Natural killer cell (primary cell): ENCODE results near the gene SMIM41. TPM values are rescaled to one million over a fixed set of nuclear protein-coding genes. Genes with fewer than 3 reads are reported as not detected.

ENCODE experiments used
- ATAC-seq, 3 donors: fragments of 150-1000 bp in 2 of 3; fragments of 200-7000 bp in 1 of 3; cut with Tn5 transposase; 1 replicate in 1 of 3; 2 replicates in 2 of 3; pipeline ENCODE4 v1.10.0; 2021; ENCODE audit warnings: mild to moderate bottlenecking in 2 of 3, moderate library complexity in 2 of 3
- DNase-seq, 2 donors: peaks; one replicate each; pipeline versions ENCODE4 v3.0.0 to v3.0.0-alpha.2; 2013 to 2021; ENCODE audit warnings: mixed read lengths in 1 of 2
- H3K27ac ChIP-seq: one replicate; pipeline ENCODE4 v1.5.1; 2013; ENCODE audit warnings: mild to moderate bottlenecking, low read length
- H3K27me3 ChIP-seq: one replicate; pipeline ENCODE4 v1.6.1; 2013; ENCODE audit warnings: low read length; ENCODE audit not compliant: control insufficient read depth, insufficient read depth
- H3K36me3 ChIP-seq: one replicate; pipeline ENCODE4 v1.6.1; 2013; ENCODE audit warnings: low read length; ENCODE audit not compliant: control insufficient read depth, insufficient read depth
- H3K4me1 ChIP-seq: one replicate; pipeline ENCODE4 v1.6.1; 2013; ENCODE audit warnings: low read length; ENCODE audit not compliant: control insufficient read depth, insufficient read depth
- H3K4me3 ChIP-seq: one replicate; pipeline ENCODE4 v1.5.1; 2013; ENCODE audit warnings: low read length
- H3K9me3 ChIP-seq: one replicate; pipeline ENCODE4 v1.6.1; 2013; ENCODE audit warnings: low read length; ENCODE audit not compliant: control insufficient read depth, insufficient read depth
- H3K27ac Mint-ChIP-seq, 2 donors: one replicate each; pipeline ENCODE4 v1.8.0; 2022; ENCODE audit warnings: mild to moderate bottlenecking in 2 of 2, mixed read lengths in 2 of 2, moderate library complexity in 1 of 2
- H3K27me3 Mint-ChIP-seq, 2 donors: one replicate each; pipeline ENCODE4 v1.8.0; 2022; ENCODE audit warnings: low read depth in 2 of 2, mixed read lengths in 2 of 2
- H3K36me3 Mint-ChIP-seq: one replicate; pipeline ENCODE4 v1.8.0; 2022; ENCODE audit warnings: mixed read lengths
- H3K4me1 Mint-ChIP-seq, 2 donors: one replicate each; pipeline ENCODE4 v1.8.0; 2022; ENCODE audit warnings: mixed read lengths in 2 of 2
- H3K4me3 Mint-ChIP-seq: one replicate; pipeline ENCODE4 v1.8.0; 2022; ENCODE audit warnings: mild to moderate bottlenecking, moderate library complexity, mixed read lengths
- H3K9me3 Mint-ChIP-seq, 2 donors: one replicate each; pipeline ENCODE4 v1.8.0; 2022; ENCODE audit warnings: mixed read lengths in 2 of 2
- WGBS: methylation state at CpG from one replicate; pipeline ENCODE4 v1.1.7; 2013; ENCODE audit warnings: missing lambda C conversion rate; ENCODE audit not compliant: insufficient coverage; 5-methylcytosine and 5-hydroxymethylcytosine counted together
- intact Hi-C: fragments of 100-400 bp; cut with micrococcal nuclease; formaldehyde crosslinking; loops from one replicate; pipeline ENCODE4 v1.14.2; 2022
- total RNA-seq, 4 donors: library from RNA; stranded (reverse); fragments of 120-200 nt in 1 of 4; gene quantifications; one replicate each; pipeline versions ENCODE4 v1.2.3 to v1.2.4, GENCODE V29; 2013 to 2022
- TF ChIP-seq, protein P1 (sequence below): fragments of 200-600 bp; IDR thresholded peaks from one replicate; pipeline ENCODE4 v1.8.0; 2022; ENCODE audit warnings: antibody characterized with exemption

Gene SMIM41
- total RNA-seq, 3 donors from 2014 or later (not counting 1 experiment from before 2014, with no cell fraction given): not detected

DNA sequence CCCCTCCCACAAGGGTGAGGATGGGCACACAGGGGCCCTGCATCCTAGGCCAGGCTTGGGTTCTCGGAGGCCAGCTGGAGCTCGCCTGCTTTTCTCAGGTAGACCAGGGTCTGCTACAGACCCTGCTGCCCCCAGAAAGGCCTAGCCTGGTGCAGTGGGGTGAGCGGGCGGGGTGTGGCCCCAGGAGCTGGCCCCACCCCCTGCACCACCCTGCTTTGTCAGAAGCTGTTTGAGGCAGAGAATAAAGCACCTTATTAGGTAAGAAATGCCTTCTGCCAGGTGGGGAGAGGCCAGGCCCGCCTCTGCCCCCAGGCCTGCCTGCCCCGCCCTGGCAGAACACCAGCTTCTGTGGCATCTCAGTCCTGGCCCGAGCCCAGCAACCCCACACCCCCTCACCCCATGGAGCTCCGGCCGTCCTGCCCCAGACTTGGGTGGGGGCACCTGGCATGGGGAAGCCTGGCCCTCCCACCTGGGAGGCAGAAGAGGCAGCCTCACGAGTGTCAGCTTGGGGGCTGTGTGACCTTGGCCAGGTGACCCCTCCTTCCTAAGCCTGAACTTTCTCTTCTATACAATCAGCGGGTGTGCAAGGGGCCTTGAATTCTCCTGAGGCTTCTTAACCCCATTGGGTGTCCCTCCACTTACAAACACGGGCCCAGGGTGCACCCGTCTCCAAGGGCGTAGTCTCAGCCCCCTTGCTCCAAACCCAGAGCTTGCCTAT is 69.1 kb downstream of the SMIM41 start:
- Mint-ChIP-seq H3K27ac (no peak overlapping the region), H3K9me3 (no peaks in the 10 kb centered on the region)
- H3K4me1 ChIP-seq: peaks cover 12% of the 10 kb centered on the region

DNA sequence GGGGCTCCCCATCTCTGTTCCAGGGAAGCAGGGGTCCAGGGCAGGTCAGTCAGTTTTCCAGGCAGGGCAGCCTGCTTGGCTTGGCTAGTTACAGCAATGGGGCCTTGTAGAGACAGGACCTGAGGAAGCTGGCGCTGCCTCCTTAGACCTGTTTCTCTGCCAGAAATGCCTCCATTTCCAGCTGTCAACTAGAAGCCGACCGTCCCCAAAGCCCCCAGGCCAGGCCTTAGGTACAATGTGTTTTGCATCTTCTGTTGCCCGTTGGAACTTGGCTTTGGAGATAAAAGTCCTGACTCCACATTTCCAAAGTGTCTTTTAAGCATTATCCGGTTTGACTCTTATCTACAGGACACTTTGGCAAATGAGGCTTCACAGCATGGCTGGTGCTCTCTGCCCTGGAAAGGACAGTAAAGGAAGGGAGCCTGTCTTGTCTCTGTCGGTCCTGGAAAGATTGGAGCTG is 69.7 kb downstream of the SMIM41 start:
- no peak overlapping the region for H3K4me3 ChIP-seq
- intact Hi-C loops: no loop called here
- no peaks in the 10 kb centered on the region for H3K9me3 ChIP-seq
- 88% methylated on average over 6 of the region's 6 CpGs for WGBS
- H3K4me1 ChIP-seq: peaks cover 12% of the 10 kb centered on the region
- Mint-ChIP-seq H3K4me1 (peaks cover 0 to 11% of the 10 kb centered on the region in 2 donors), H3K9me3 (no peaks in the 10 kb centered on the region), H3K27me3 (peaks cover 0 to 8% of the 10 kb centered on the region in 2 donors), H3K36me3 (no peaks in the 10 kb centered on the region), H3K4me3 (no peak overlapping the region), H3K27ac (no peak overlapping the region)
- no peak for ATAC-seq
- no peak overlapping the region for H3K27ac ChIP-seq
- H3K27me3 ChIP-seq: peaks cover 6% of the 10 kb centered on the region
- no peak for DNase-seq
- TF ChIP-seq, protein P1, sequence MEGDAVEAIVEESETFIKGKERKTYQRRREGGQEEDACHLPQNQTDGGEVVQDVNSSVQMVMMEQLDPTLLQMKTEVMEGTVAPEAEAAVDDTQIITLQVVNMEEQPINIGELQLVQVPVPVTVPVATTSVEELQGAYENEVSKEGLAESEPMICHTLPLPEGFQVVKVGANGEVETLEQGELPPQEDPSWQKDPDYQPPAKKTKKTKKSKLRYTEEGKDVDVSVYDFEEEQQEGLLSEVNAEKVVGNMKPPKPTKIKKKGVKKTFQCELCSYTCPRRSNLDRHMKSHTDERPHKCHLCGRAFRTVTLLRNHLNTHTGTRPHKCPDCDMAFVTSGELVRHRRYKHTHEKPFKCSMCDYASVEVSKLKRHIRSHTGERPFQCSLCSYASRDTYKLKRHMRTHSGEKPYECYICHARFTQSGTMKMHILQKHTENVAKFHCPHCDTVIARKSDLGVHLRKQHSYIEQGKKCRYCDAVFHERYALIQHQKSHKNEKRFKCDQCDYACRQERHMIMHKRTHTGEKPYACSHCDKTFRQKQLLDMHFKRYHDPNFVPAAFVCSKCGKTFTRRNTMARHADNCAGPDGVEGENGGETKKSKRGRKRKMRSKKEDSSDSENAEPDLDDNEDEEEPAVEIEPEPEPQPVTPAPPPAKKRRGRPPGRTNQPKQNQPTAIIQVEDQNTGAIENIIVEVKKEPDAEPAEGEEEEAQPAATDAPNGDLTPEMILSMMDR: no peak
- H3K36me3 ChIP-seq: no peaks in the 10 kb centered on the region

More for the DNA sequence above, 69.1 kb downstream of the SMIM41 start:
- no peak for DNase-seq
- H3K9me3 ChIP-seq: no peaks in the 10 kb centered on the region
- H3K36me3 ChIP-seq: no peaks in the 10 kb centered on the region
- Mint-ChIP-seq H3K27me3 (peaks cover 0 to 8% of the 10 kb centered on the region in 2 donors), H3K4me1 (peaks cover 0 to 11% of the 10 kb centered on the region in 2 donors), H3K36me3 (no peaks in the 10 kb centered on the region), H3K4me3 (no peak overlapping the region)
- H3K4me3 ChIP-seq: no peak overlapping the region
- no peak for ATAC-seq
- TF ChIP-seq, protein P1: no peak
- WGBS: 93% methylated on average over 14 of the region's 14 CpGs
- no peak overlapping the region for H3K27ac ChIP-seq
- intact Hi-C loops: no loop called here
- H3K27me3 ChIP-seq: peaks cover 6% of the 10 kb centered on the region

- Mint-ChIP-seq H3K36me3 (no peaks in the 10 kb centered on the region), H3K27ac (no peak overlapping the region), H3K27me3 (peaks cover 0 to 8% of the 10 kb centered on the region in 2 donors), H3K4me3 (no peak overlapping the region), H3K9me3 (no peaks in the 10 kb centered on the region), H3K4me1 (peaks cover 0 to 11% of the 10 kb centered on the region in 2 donors)
- Histone ChIP-seq H3K4me1 (peaks cover 12% of the 10 kb centered on the region), H3K9me3 (no peaks in the 10 kb centered on the region), H3K27ac (no peak overlapping the region), H3K4me3 (no peak overlapping the region), H3K27me3 (peaks cover 6% of the 10 kb centered on the region), H3K36me3 (no peaks in the 10 kb centered on the region)
- TF ChIP-seq, protein P1: no peak
- 86% methylated on average over 5 of the region's 5 CpGs for WGBS
- DNase-seq: no peak
- intact Hi-C loops: no loop called here
- ATAC-seq: no peak
Observed at GRCh38 chr12:52149651-52150241, 70.2 kb downstream of the SMIM41 start.
